Kidney epithelial cell (primary cell): Measurements from ENCODE around the gene YEATS2. TPM values are rescaled to one million over a fixed set of nuclear protein-coding genes. Genes with fewer than 3 reads are reported as not detected.
A peak's percentile ranks its signal among the peaks of the same experiment; 100 is the strongest.

Experiments
- DNase-seq: peaks from one replicate; pipeline ENCODE4 v3.0.0-alpha.2; 2010; ENCODE audit warnings: low read depth
- H3K27me3 ChIP-seq: 2 replicates; pipeline ENCODE4 v1.6.0; 2011; ENCODE audit warnings: low read length; ENCODE audit not compliant: control insufficient read depth, insufficient read depth
- H3K36me3 ChIP-seq: 2 replicates; pipeline ENCODE4 v1.5.1; 2011; ENCODE audit warnings: low read length; ENCODE audit not compliant: control insufficient read depth, insufficient read depth
- H3K4me3 ChIP-seq: 2 replicates; pipeline ENCODE4 v1.5.1; 2011; ENCODE audit warnings: low read depth, mild to moderate bottlenecking, control low read depth, low read length
- CTCF ChIP-seq: IDR thresholded peaks from 2 replicates; pipeline ENCODE4 v1.5.1; 2011; ENCODE audit warnings: mild to moderate bottlenecking, moderate library complexity, low read length, control low read depth, inconsistent platforms; ENCODE audit not compliant: insufficient read depth, poor library complexity, severe bottlenecking
- total RNA-seq: library from RNA; depleted of rRNA; stranded (reverse); fragments of >200 nt; gene quantifications from 2 replicates; pipeline ENCODE4 v1.2.3, GENCODE V29; 2015

The YEATS2 gene
- total RNA-seq, 1 donor from 2014 or later: 30.2 TPM

DNA sequence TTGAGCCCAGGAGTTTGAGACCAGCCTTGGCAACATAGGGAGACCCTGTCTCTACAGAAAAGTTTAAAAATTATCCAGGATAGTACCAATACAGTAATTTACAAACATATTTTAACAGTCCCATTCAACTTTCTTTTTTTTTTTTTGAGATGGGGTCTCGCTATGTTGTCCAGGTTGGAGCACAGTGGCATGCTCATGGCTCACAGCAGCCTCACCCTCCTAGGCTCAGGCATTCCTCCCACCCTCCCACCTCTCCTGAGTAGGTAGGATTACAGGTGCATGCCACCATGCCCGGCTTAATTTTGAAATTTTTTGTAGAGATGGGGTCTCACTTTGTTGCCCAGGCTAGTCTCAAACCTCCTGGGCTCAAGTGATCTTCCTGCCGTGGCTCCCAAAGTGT, 140.3 kb downstream of the YEATS2 start:
- DNase-seq: no peak
- no peaks in the 10 kb centered on the region for H3K27me3 ChIP-seq
- no peak overlapping the region for H3K4me3 ChIP-seq
- no peak for TF ChIP-seq CTCF
- peaks cover 2% of the 10 kb centered on the region for H3K36me3 ChIP-seq

GRCh38 chr3:183839751-183840150, 142.2 kb downstream of the YEATS2 start:
- DNase-seq: no peak
- no peak for TF ChIP-seq CTCF
- Histone ChIP-seq H3K27me3 (no peaks in the 10 kb centered on the region), H3K4me3 (no peak overlapping the region), H3K36me3 (no peaks in the 10 kb centered on the region)

DNA sequence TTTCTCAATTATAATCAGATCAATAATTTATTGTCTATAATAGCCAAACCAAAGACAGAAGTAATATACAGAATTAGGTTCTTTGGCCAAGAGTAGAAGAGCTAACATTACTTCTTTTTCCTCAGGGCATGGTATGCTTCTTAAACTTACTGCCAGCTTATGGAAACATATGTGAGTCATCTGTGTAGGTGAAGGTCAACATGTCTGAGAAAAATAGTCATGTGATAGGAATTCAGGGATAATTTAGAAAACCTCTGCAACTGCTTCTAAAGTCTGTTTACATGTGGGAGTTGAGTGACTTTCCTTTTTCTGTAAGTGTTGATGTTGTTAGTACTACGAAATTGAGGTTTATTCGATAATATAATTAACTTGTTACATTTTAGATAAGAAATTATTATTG, 147.0 kb downstream of the YEATS2 start:
- no peak for TF ChIP-seq CTCF
- no peaks in the 10 kb centered on the region for H3K36me3 ChIP-seq
- DNase-seq: peak; percentile 50
- H3K4me3 ChIP-seq: no peak overlapping the region
- no peaks in the 10 kb centered on the region for H3K27me3 ChIP-seq

DNA sequence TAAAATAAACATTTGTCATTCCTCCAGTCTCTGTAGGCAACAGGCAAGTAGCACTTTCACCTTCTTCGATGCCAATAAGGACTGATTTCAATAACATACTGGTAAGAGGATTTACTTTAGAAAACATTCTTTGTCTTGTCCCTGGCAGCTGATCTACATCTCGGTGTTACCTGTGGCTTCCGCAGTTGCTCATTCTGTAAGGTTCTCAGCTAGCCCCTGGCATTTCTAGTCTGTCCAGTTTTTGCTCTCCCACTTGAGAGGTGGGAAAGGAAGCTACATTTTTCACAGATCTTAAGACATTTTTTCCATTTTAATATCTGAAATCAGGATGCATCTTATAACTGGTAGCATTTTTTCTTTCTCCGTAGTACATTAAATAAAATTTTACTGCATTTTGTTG, 147.5 kb downstream of the YEATS2 start:
- no peak for DNase-seq
- H3K36me3 ChIP-seq: no peaks in the 10 kb centered on the region
- H3K27me3 ChIP-seq: no peaks in the 10 kb centered on the region
- TF ChIP-seq CTCF: no peak
- H3K4me3 ChIP-seq: no peak overlapping the region

GRCh38 chr3:183845608-183846288, 148.2 kb downstream of the YEATS2 start:
- TF ChIP-seq CTCF: no peak
- Histone ChIP-seq H3K36me3 (no peaks in the 10 kb centered on the region), H3K4me3 (no peak overlapping the region), H3K27me3 (no peaks in the 10 kb centered on the region)
- DNase-seq: no peak

DNA sequence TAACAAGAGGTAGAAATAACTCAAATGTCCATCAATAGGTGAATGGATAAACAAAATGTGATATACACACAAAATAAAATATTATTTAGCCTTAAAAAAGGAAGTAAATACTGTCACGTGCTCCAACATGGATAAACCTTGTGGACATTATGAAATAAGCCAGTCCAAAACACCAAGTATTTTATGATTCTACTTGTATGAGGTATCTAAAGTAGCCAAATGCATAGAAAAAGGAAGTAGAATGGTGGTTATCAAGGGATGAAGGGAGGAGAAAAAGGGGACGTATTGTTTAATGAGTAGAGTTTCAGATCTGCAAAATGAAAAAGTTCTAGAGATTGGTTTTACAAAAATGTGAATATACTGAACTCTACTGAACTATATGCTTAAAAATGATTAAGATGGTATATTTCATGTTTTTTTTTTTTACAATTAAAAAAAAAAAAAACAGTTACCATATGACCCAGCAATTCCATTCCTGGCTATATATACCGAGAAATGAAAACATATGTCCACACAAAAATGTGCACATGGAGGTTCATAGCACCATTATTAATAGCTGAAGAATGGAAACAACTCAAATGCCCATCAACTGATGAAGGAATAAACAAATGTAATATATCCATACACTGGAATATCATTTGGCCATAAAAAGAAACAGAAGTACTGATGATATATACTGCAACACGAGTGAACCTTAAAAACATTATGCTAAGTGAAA, 156.9 kb downstream of the YEATS2 start:
- DNase-seq: no peak
- no peak for TF ChIP-seq CTCF
- Histone ChIP-seq H3K27me3 (no peaks in the 10 kb centered on the region), H3K36me3 (no peaks in the 10 kb centered on the region), H3K4me3 (no peak overlapping the region)
